Kidney (tissue), 14 donors: ENCODE measurements around the gene HOXB8. TPM values are rescaled to one million over a fixed set of nuclear protein-coding genes. Genes with fewer than 3 reads are reported as not detected.
A peak's percentile ranks its signal among the peaks of the same experiment; 100 is the strongest.

Source experiments
- DNase-seq, 5 donors: peaks; one replicate each; pipeline ENCODE4 v3.0.0-alpha.2; 2013 to 2020
- FAIRE-seq: peaks from 2 replicates; lab custom pipeline; 2012; peaks lifted over from hg19 to GRCh38; lab: Jason Lieb, UNC
- H3K27ac ChIP-seq, 2 donors: one replicate each; pipeline ENCODE4 v1.7.0; 2013; ENCODE audit warnings: low read depth in 2 of 2, low read length in 2 of 2, inconsistent platforms in 1 of 2
- H3K27me3 ChIP-seq: one replicate; pipeline ENCODE4 v1.7.1; 2013; ENCODE audit warnings: low read length, inconsistent platforms; ENCODE audit not compliant: control insufficient read depth, insufficient read depth
- H3K36me3 ChIP-seq, 3 donors: one replicate each; pipeline versions ENCODE4 v1.7.0 to v1.7.1; 2013; ENCODE audit warnings: low read length in 3 of 3, control low read depth in 1 of 3, inconsistent platforms in 1 of 3; ENCODE audit not compliant: insufficient read depth in 3 of 3, control insufficient read depth in 2 of 3
- H3K4me1 ChIP-seq, 3 donors: one replicate each; pipeline versions ENCODE4 v1.7.0 to v1.7.1; 2013; ENCODE audit warnings: low read length in 3 of 3, inconsistent platforms in 1 of 3, low read depth in 1 of 3; ENCODE audit not compliant: control insufficient read depth in 2 of 3, insufficient read depth in 2 of 3
- H3K4me3 ChIP-seq, 3 donors: one replicate each; pipeline versions ENCODE4 v1.7.0 to v1.8.1; 2013; ENCODE audit warnings: low read length in 3 of 3, control low read depth in 1 of 3, inconsistent platforms in 1 of 3
- H3K9ac ChIP-seq, 3 donors: one replicate each; pipeline versions ENCODE4 v1.7.0 to v1.7.1; 2013; ENCODE audit warnings: low read length in 3 of 3, control low read depth in 1 of 3, inconsistent platforms in 1 of 3
- H3K9me3 ChIP-seq, 3 donors: one replicate each; pipeline versions ENCODE4 v1.7.0 to v1.7.1; 2013; ENCODE audit warnings: low read length in 3 of 3, control low read depth in 1 of 3, inconsistent platforms in 1 of 3; ENCODE audit not compliant: control insufficient read depth in 2 of 3, insufficient read depth in 1 of 3
- intact Hi-C: fragments of 100-400 bp; cut with DNase I; formaldehyde crosslinking; loops from one replicate; pipeline ENCODE4 v1.11.1; 2022
- polyA plus RNA-seq: library from polyadenylated mRNA; stranded (reverse); fragments of 350-450 nt; fragmentation: Illumina TruSeq; extraction: RNeasy Lipid Tissue Mini Kit (QIAGEN cat#74804); gene quantifications from one replicate; pipeline ENCODE4 v1.2.3, GENCODE V29; 2014; ENCODE audit warnings: low read depth, low replicate concordance; ENCODE audit not compliant: insufficient read depth
- total RNA-seq: library from RNA; stranded (reverse); fragmentation: NEBNext Ultra II Directional; extraction: Animal tissue kit (Norgen Biotek cat#: 25700); gene quantifications from one replicate; pipeline ENCODE4 v1.2.1, GENCODE V29; 2021
- TF ChIP-seq, protein P1 (sequence below): IDR thresholded peaks from 3 replicates; pipeline ENCODE4 v1.5.1; 2012; ENCODE audit warnings: mild to moderate bottlenecking, moderate library complexity, borderline replicate concordance; ENCODE audit not compliant: insufficient read depth; ENCODE audit errors: extremely low read depth
- donor health status: control.
- donor health status: control.
- donor health status: control.
- donor health status: control.
- donor health status: control.
- donor health status: DM: yes; HTN: yes; CAD: no.
- donor health status: Normal renal cell carcinoma (clear cell type).

The HOXB8 gene
- total and polyA plus RNA-seq, 2 donors from 2014 or later = 19.3 to 48.7 TPM

DNA sequence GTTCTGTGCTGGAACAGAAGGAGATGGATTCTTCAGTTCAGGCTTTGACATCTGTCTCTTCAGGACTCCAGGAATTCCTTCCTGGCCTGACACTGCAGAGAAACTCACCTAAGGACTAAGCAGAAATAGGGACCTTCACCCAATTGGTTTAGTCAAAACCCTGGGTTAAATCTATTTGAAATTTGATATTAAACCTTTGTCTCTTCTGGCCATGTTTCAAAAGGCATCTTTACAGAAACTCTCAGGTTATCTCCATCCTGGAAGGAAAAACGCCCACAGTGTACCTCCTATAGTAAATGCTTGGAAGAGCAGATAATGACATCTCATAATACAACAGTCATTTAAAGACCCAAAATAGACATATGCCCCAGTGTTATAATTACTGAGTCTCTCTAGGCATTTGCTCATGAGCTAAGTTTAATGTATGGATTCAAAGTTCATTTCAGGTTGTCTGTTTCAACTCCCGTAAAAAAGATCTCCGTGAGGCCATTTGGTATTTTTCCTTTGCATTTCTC lies 31.3 kb downstream of the HOXB8 start:
- peak overlapping the region; percentile 3 to 77 (median 42) for H3K4me3 ChIP-seq
- intact Hi-C loops = no loop called here
- TF ChIP-seq, protein P1, sequence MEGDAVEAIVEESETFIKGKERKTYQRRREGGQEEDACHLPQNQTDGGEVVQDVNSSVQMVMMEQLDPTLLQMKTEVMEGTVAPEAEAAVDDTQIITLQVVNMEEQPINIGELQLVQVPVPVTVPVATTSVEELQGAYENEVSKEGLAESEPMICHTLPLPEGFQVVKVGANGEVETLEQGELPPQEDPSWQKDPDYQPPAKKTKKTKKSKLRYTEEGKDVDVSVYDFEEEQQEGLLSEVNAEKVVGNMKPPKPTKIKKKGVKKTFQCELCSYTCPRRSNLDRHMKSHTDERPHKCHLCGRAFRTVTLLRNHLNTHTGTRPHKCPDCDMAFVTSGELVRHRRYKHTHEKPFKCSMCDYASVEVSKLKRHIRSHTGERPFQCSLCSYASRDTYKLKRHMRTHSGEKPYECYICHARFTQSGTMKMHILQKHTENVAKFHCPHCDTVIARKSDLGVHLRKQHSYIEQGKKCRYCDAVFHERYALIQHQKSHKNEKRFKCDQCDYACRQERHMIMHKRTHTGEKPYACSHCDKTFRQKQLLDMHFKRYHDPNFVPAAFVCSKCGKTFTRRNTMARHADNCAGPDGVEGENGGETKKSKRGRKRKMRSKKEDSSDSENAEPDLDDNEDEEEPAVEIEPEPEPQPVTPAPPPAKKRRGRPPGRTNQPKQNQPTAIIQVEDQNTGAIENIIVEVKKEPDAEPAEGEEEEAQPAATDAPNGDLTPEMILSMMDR = no peak
- peaks cover 0 to 2% (median 0%) of the 10 kb centered on the region in 3 donors for H3K36me3 ChIP-seq
- peak overlapping the region; percentile 83 to 96 (median 91) for H3K9ac ChIP-seq
- no peaks in the 10 kb centered on the region for H3K27me3 ChIP-seq
- H3K9me3 ChIP-seq = no peaks in the 10 kb centered on the region
- peaks cover 12 to 31% (median 16%) of the 10 kb centered on the region in 3 donors for H3K4me1 ChIP-seq
- peak overlapping the region; percentile 97 to 98 for H3K27ac ChIP-seq
- no peak for FAIRE-seq
- no peak for DNase-seq

DNA sequence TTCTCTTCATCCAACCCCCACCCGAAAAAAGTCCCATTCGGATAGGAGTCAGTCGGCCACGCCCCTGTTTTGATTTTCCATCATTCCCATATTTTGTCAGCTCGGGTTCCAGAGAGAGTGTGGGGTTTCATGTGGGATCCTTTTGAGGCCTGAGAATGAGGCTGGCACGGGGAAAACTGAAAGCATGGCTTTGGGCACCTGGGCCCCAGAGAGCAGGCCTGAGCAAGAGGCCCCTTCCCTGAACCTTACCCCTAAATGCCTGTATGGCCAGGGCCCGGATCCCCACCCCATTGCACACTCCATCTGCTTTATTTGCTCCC lies 32.4 kb downstream of the HOXB8 start:
- Histone ChIP-seq H3K9ac (peak overlapping the region; percentile 83 to 96 (median 91)), H3K4me3 (peak overlapping the region; percentile 57 to 78 (median 77)), H3K4me1 (peaks cover 12 to 28% (median 16%) of the 10 kb centered on the region in 3 donors), H3K36me3 (peaks cover 0 to 2% (median 0%) of the 10 kb centered on the region in 3 donors), H3K27me3 (no peaks in the 10 kb centered on the region), H3K9me3 (no peaks in the 10 kb centered on the region), H3K27ac (peak overlapping the region; percentile 97 to 98)
- peak in 1 of 5 donors; percentile 31 for DNase-seq
- TF ChIP-seq, protein P1 = no peak
- no peak for FAIRE-seq
- intact Hi-C loops = no loop called here

DNA sequence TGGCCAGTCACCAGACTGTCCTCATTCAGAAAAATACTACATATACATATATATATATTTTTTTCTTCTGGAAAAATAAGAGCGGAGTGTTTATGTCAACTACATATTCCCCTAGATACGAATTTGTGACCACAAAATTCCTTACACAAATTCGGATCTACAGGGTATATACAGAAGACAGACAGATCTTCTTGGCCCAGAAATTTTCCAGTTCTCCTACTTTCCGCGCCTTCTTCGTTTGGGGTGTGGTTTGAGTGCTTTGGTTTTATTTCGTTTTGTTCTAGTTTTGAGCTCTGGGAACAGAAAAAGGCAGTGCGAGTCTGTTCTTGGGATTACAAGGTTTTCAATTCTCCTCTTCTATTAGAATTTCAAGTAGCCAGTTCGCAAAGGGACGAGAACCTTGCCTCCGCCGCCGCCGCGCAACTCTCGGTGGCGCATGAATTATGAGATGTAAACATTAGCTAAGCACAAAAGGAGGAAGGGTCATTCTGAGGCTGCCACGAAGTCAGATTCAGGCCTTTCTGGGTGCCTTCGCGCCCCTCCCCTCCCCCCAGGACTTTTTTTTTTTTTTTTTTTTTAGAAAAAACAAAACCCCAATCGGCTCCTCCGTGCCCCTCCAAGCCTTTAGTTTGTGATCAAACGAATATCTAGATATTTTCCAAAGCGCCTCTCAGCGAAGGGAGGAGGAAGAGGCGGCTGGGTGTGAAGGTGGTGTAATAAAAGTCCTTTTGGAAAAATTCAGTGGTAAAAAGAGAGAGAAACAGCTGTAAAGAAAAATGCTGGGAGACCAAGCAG lies 35.1 kb downstream of the HOXB8 start:
- H3K9ac ChIP-seq = peak overlapping the region; percentile 48 to 96 (median 91)
- H3K27me3 ChIP-seq = no peaks in the 10 kb centered on the region
- no peak for FAIRE-seq
- peak overlapping the region; percentile 46 to 77 (median 54) for H3K4me3 ChIP-seq
- no peaks in the 10 kb centered on the region for H3K9me3 ChIP-seq
- TF ChIP-seq, protein P1 = no peak
- peak overlapping the region; percentile 97 to 98 for H3K27ac ChIP-seq
- peak in 4 of 5 donors; percentile 81 to 90 (median 86) for DNase-seq
- H3K4me1 ChIP-seq = peaks cover 9 to 27% (median 10%) of the 10 kb centered on the region in 3 donors
- intact Hi-C loops = loop anchor here (5.0 kb wide), 1 partner anchor 38 kb away; no protein-coding TSS in a partner anchor
- peaks cover 0 to 2% (median 0%) of the 10 kb centered on the region in 3 donors for H3K36me3 ChIP-seq
